Suprapubic skin (tissue), 4 donors: ENCODE measurements around the gene KRTAP10-5. TPM values are rescaled to one million over a fixed set of nuclear protein-coding genes. Genes with fewer than 3 reads are reported as not detected.

Experiments used
- DNase-seq, 2 donors: peaks; one replicate each; pipeline ENCODE4 v3.0.0-alpha.2; 2019; ENCODE audit warnings: low spot score in 2 of 2
- H3K27ac ChIP-seq: fragments of 200-600 bp; sonication (generic); one replicate; pipeline ENCODE4 v1.5.1; 2019
- H3K27me3 ChIP-seq: fragments of 200-600 bp; sonication (generic); one replicate; pipeline ENCODE4 v1.5.1; 2019
- H3K36me3 ChIP-seq: fragments of 200-600 bp; sonication (generic); one replicate; pipeline ENCODE4 v1.5.1; 2019
- H3K4me1 ChIP-seq: fragments of 200-600 bp; sonication (generic); one replicate; pipeline ENCODE4 v1.5.1; 2019
- H3K4me3 ChIP-seq: fragments of 200-600 bp; sonication (generic); one replicate; pipeline ENCODE4 v1.5.1; 2019; ENCODE audit warnings: mild to moderate bottlenecking
- H3K9me3 ChIP-seq: fragments of 200-600 bp; sonication (generic); one replicate; pipeline ENCODE4 v1.5.1; 2019
- CTCF ChIP-seq, 2 donors: fragments of 200-600 bp in 1 of 2; fragments of 450-650 bp in 1 of 2; sonication (generic) in 1 of 2; IDR thresholded peaks; one replicate each; pipeline ENCODE4 v1.5.1; 2016 to 2019; ENCODE audit warnings: antibody characterized with exemption in 2 of 2, mild to moderate bottlenecking in 1 of 2, moderate library complexity in 1 of 2
- EP300 ChIP-seq: sonication (generic); formaldehyde crosslinking; IDR thresholded peaks from one replicate; pipeline ENCODE4 v1.6.1; 2017; ENCODE audit warnings: antibody characterized with exemption
- POLR2A ChIP-seq, 2 donors: fragments of 450-650 bp; IDR thresholded peaks; one replicate each; pipeline ENCODE4 v1.6.1; 2017; ENCODE audit warnings: antibody characterized with exemption in 2 of 2, mild to moderate bottlenecking in 2 of 2, moderate library complexity in 2 of 2
- POLR2AphosphoS5 ChIP-seq, 3 donors: sonication (generic); formaldehyde crosslinking; IDR thresholded peaks; one replicate each; pipeline ENCODE4 v1.6.1; 2017; ENCODE audit warnings: antibody characterized with exemption in 3 of 3
- WGBS: methylation state at CpG from one replicate; pipeline ENCODE4 v1.1.5; 2018; 5-methylcytosine and 5-hydroxymethylcytosine counted together
- total RNA-seq, 4 donors: library from RNA; depleted of rRNA; stranded (reverse); fragments of >200 nt; gene quantifications; one replicate each; pipeline ENCODE4 v1.1.0, GENCODE V29; 2016

KRTAP10-5 gene
- total RNA-seq, 4 donors from 2014 or later, result 0.76 to 11.1 (median 1.7) TPM; not detected in 1

- no peak for TF ChIP-seq POLR2AphosphoS5 (IDR thresholded peaks at IDR 0.05)
- Histone ChIP-seq H3K36me3 (no peaks in the 10 kb centered on the region), H3K4me1 (peaks cover 10% of the 10 kb centered on the region), H3K27ac (no peak overlapping the region), H3K9me3 (no peaks in the 10 kb centered on the region), H3K4me3 (no peak overlapping the region), H3K27me3 (peaks cover 52% of the 10 kb centered on the region)
- WGBS, result 97% methylated on average over 2 of the region's 2 CpGs
- DNase-seq, result no peak
These were observed 8.7 kb upstream of the KRTAP10-5 start for GRCh38 chr21:44589094-44589493.

- Histone ChIP-seq H3K36me3 (no peaks in the 10 kb centered on the region), H3K27me3 (peaks cover 43% of the 10 kb centered on the region), H3K4me3 (no peak overlapping the region), H3K9me3 (no peaks in the 10 kb centered on the region), H3K4me1 (no peaks in the 10 kb centered on the region), H3K27ac (no peak overlapping the region)
- no peak for DNase-seq
- WGBS, result 67% methylated on average over 3 of the region's 3 CpGs
- TF ChIP-seq EP300 (no peak), POLR2A (IDR thresholded peaks at IDR 0.05) (no peak), CTCF (IDR thresholded peaks at IDR 0.05) (no peak), POLR2AphosphoS5 (IDR thresholded peaks at IDR 0.05) (no peak)
These were observed 5.5 kb upstream of the KRTAP10-5 start for GRCh38 chr21:44585892-44586291.

GRCh38 chr21:44583800-44584147, 3.4 kb upstream of the KRTAP10-5 start:
- Histone ChIP-seq H3K27ac (no peak overlapping the region), H3K4me3 (no peak overlapping the region), H3K4me1 (peaks cover 4% of the 10 kb centered on the region), H3K9me3 (no peaks in the 10 kb centered on the region), H3K27me3 (peaks cover 24% of the 10 kb centered on the region), H3K36me3 (no peaks in the 10 kb centered on the region)
- TF ChIP-seq POLR2AphosphoS5 (IDR thresholded peaks at IDR 0.05) (no peak), POLR2A (IDR thresholded peaks at IDR 0.05) (no peak), CTCF (IDR thresholded peaks at IDR 0.05) (no peak), EP300 (no peak)
- no peak for DNase-seq
- WGBS, result 51% methylated on average over 6 of the region's 6 CpGs

GRCh38 chr21:44583089-44583799, 2.8 kb upstream of the KRTAP10-5 start:
- WGBS, result 22% methylated on average over 11 of the region's 11 CpGs
- H3K27ac ChIP-seq, result no peak overlapping the region
- peak in 1 of 2 donors; percentile 76 for DNase-seq
- peaks cover 28% of the 10 kb centered on the region for H3K27me3 ChIP-seq
- H3K4me1 ChIP-seq, result peaks cover 4% of the 10 kb centered on the region
- TF ChIP-seq EP300 (no peak), POLR2A (IDR thresholded peaks at IDR 0.05) (no peak), POLR2AphosphoS5 (IDR thresholded peaks at IDR 0.05) (no peak), CTCF (IDR thresholded peaks at IDR 0.05) (no peak)
- H3K9me3 ChIP-seq, result no peaks in the 10 kb centered on the region
- H3K36me3 ChIP-seq, result no peaks in the 10 kb centered on the region
- no peak overlapping the region for H3K4me3 ChIP-seq

GRCh38 chr21:44582055-44582454, 1.7 kb upstream of the KRTAP10-5 start:
- H3K27me3 ChIP-seq, result peaks cover 28% of the 10 kb centered on the region
- no peaks in the 10 kb centered on the region for H3K36me3 ChIP-seq
- peak in 1 of 2 donors; percentile 23 for DNase-seq
- H3K9me3 ChIP-seq, result no peaks in the 10 kb centered on the region
- no peak overlapping the region for H3K27ac ChIP-seq
- WGBS, result 68% methylated on average over 15 of the region's 15 CpGs
- H3K4me3 ChIP-seq, result no peak overlapping the region
- H3K4me1 ChIP-seq, result peaks cover 4% of the 10 kb centered on the region
- TF ChIP-seq EP300, result no peak
- no peak for TF ChIP-seq CTCF (IDR thresholded peaks at IDR 0.05)
- TF ChIP-seq POLR2A (IDR thresholded peaks at IDR 0.05), result no peak
- TF ChIP-seq POLR2AphosphoS5 (IDR thresholded peaks at IDR 0.05), result no peak
